AG09309 (cell line): Measurements from ENCODE around the gene IAH1.

Experiments used
- DNase-seq: peaks from one replicate; pipeline ENCODE4 v3.0.0-alpha.2; 2010; ENCODE audit warnings: low read depth
- H3K4me3 ChIP-seq: 2 replicates; pipeline ENCODE4 v1.5.1; 2011; ENCODE audit warnings: mild to moderate bottlenecking, low read depth, low read length, moderate library complexity; ENCODE audit not compliant: control insufficient read depth
- TF ChIP-seq, protein P1 (sequence below): IDR thresholded peaks from 2 replicates; pipeline ENCODE4 v1.5.1; 2011; ENCODE audit warnings: mild to moderate bottlenecking, low read depth, low read length, inconsistent platforms; ENCODE audit not compliant: insufficient read depth, control insufficient read depth; ENCODE audit errors: missing control alignments

IAH1 gene

DNA sequence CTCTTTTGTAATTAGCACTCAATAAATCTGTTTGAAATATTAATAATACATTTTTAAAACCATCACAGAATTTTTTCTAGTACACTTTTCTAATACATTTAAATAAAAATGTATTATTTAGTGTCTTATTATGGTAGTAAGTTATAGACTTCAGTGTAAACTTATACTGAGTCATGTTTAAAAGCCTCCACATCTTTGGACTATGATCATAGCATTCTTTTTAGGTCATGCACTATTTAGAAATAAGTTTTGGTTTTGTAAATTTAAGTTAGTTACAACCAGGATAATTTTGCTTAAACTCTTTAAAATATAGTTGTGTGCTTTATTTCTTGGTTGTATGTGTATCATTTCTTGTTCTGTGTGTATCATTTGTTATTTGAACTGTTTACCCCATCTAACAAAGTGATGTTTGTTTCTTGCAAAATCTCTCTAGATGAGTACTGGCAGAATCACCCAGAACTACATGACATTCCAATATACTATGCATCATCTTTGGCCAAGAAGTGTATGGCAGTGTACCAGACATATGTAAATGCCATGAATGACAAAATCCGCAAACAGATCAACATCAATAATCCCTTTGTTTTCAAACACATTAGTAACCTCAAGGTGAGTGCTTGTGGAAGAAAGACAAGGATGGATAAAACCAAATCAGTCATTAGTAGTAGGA is 34.2 kb upstream of the IAH1 start:
- no peak for DNase-seq
- TF ChIP-seq, protein P1, sequence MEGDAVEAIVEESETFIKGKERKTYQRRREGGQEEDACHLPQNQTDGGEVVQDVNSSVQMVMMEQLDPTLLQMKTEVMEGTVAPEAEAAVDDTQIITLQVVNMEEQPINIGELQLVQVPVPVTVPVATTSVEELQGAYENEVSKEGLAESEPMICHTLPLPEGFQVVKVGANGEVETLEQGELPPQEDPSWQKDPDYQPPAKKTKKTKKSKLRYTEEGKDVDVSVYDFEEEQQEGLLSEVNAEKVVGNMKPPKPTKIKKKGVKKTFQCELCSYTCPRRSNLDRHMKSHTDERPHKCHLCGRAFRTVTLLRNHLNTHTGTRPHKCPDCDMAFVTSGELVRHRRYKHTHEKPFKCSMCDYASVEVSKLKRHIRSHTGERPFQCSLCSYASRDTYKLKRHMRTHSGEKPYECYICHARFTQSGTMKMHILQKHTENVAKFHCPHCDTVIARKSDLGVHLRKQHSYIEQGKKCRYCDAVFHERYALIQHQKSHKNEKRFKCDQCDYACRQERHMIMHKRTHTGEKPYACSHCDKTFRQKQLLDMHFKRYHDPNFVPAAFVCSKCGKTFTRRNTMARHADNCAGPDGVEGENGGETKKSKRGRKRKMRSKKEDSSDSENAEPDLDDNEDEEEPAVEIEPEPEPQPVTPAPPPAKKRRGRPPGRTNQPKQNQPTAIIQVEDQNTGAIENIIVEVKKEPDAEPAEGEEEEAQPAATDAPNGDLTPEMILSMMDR, result no peak
- no peak overlapping the region for H3K4me3 ChIP-seq

DNA sequence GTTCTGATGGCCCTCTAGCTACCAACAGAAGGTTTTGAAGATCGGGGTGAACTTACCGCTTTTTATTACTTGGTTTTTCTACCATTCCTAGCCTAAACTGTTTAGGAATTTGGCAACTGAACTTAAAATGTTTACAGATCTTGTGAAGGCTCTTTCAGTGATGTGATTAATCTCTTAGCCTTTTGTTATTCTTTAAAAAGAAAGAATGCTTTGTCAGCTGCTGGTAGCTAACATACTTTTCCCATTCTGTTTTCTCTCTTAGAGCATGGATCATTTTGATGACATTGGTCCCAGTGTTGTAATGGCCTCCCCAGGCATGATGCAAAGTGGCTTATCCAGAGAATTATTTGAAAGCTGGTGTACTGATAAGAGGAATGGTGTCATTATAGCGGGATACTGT is 32.8 kb upstream of the IAH1 start:
- DNase-seq, result no peak
- H3K4me3 ChIP-seq, result no peak overlapping the region
- TF ChIP-seq, protein P1, result no peak

DNA sequence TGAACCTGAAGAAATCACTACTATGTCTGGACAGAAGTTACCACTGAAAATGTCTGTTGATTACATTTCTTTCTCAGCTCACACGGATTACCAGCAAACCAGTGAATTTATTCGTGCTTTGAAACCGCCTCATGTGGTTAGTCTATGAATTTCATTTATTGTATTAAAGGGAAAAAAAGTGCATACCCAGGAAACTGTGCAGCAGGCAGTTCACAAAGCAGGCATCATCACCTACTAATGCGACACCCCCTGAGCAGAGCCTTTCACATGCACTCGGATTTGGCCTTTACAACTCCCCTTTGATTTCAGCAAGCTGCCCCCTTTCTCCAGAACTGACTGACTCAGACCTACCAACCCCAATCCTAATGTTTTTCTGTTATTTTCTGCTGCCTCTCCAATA is 30.8 kb upstream of the IAH1 start:
- TF ChIP-seq, protein P1, result no peak
- H3K4me3 ChIP-seq, result no peak overlapping the region
- DNase-seq, result no peak

DNA sequence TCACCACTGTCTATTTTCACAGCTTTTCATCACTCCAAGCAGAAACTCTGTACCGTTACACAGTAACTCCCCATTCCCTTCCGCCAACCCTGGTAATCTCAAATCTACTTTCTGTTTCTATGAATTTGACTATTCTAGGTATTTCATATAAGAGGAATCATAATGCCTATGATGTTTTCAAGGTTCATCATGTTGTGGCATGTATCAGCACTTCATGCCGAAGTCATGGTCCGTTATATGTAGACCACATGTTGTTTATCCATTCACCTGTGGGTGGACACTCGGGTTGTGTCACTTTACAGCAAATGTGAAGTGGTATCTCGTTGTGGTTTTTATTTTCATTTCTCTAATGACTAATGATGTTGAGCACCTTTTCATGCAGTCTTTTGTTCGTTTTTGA is 29.3 kb upstream of the IAH1 start:
- TF ChIP-seq, protein P1, result no peak
- H3K4me3 ChIP-seq, result no peak overlapping the region
- DNase-seq, result no peak

DNA sequence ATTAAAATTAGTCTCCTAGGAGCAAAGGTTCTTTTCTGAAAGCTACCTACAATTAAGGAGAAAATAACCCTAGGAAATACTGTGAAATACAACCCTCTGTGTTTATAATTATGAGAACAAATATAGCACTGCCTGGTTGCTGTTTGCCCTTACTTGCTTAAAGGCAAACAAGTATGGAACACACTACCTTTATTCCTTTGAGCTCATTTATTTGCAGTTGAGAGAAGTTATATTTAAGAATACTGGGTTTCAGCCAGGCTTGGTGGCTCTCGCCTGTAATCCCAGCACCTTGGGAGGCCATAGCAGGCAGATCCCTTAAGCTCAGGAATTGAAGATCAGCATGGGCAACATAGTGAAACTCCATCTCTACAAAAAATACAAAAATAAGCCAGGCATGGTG is 23.1 kb upstream of the IAH1 start:
- no peak for DNase-seq
- no peak overlapping the region for H3K4me3 ChIP-seq
- TF ChIP-seq, protein P1, result no peak

DNA sequence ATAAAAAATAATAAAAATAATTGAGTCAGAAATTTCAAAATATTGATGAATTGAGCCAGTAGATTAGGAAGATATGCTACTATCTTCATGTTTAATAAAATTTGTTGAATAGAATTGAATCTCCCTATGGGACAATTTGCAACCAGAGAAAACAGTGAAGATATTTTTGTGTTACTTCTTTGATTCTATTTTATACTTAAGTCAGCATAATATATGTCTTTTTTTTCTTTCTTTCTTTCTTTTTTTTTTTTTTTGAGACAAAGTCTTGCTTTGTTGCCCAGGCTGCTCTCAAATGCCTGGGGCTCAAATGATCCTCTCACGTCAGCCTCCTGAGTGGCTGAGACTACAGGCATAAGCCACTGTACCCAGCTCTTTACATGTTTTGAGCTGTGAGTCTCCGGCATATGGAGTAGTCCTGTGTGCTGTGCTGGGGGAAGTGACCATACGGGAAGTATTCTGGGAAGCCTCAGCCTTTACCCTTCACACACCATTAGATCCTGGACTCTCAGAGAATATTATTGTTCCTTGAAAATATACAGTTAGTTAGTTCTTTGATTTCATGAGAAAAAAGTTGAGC is 13.8 kb upstream of the IAH1 start:
- H3K4me3 ChIP-seq, result no peak overlapping the region
- no peak for DNase-seq
- TF ChIP-seq, protein P1, result no peak
